Stimulated activated naive CD8-positive, alpha-beta T cell treated with anti-CD3 and anti-CD28 coated beads, Interleukin-15, Interleukin-2, amounts not matched to agents 100 U/mL and 50 U/mL, for 24 hours (primary cell): ENCODE data around the gene HNRNPU.

Experiments
- ATAC-seq: fragments of 150-1000 bp; cut with Tn5 transposase; one replicate; pipeline ENCODE4 v1.10.0; 2021
- DNase-seq: peaks from one replicate; pipeline ENCODE4 v3.0.0; 2021

HNRNPU gene

GRCh38 chr1:244864253-244865027, at the start of gene HNRNPU:
Gene HNRNPU, minus strand, starts transcription at chr1:244864543. Its CDS starts 236 bp downstream, at chr1:244864307.
- ATAC-seq (peak; percentile 76), DNase-seq (peak; percentile 97)

GRCh38 chr1:244913806-244914205, 49.5 kb upstream of the HNRNPU start:
- DNase-seq = no peak
- no peak for ATAC-seq

GRCh38 chr1:244904119-244904518, 39.8 kb upstream of the HNRNPU start:
- ATAC-seq = no peak
- DNase-seq = no peak

GRCh38 chr1:244901400-244902015, 37.2 kb upstream of the HNRNPU start:
- no peak for ATAC-seq
- DNase-seq = no peak

GRCh38 chr1:244897476-244898254, 33.3 kb upstream of the HNRNPU start:
- ATAC-seq = no peak

GRCh38 chr1:244896550-244896949, 32.2 kb upstream of the HNRNPU start:
- no peak for DNase-seq

More at GRCh38 chr1:244897476-244898254, 33.3 kb upstream of the HNRNPU start:
- DNase-seq = no peak

GRCh38 chr1:244893836-244894235, 29.5 kb upstream of the HNRNPU start:
- DNase-seq (no peak), ATAC-seq (no peak)

More at GRCh38 chr1:244896550-244896949, 32.2 kb upstream of the HNRNPU start:
- ATAC-seq = no peak

GRCh38 chr1:244887281-244887680, 22.9 kb upstream of the HNRNPU start:
- no peak for DNase-seq
- ATAC-seq = no peak

- ATAC-seq = no peak
- no peak for DNase-seq
These were observed 17.4 kb upstream of the HNRNPU start for GRCh38 chr1:244881552-244882280.

GRCh38 chr1:244878681-244879080, 14.3 kb upstream of the HNRNPU start:
- no peak for DNase-seq
- no peak for ATAC-seq

GRCh38 chr1:244876228-244876910, 12.0 kb upstream of the HNRNPU start:
- ATAC-seq (no peak), DNase-seq (no peak)

GRCh38 chr1:244874974-244875579, 10.7 kb upstream of the HNRNPU start:
- DNase-seq (no peak), ATAC-seq (no peak)

- DNase-seq (no peak), ATAC-seq (no peak)
These were observed 5.6 kb upstream of the HNRNPU start for GRCh38 chr1:244869950-244870349.

- no peak for ATAC-seq
These were observed 5.1 kb upstream of the HNRNPU start for GRCh38 chr1:244869364-244869827.

GRCh38 chr1:244868484-244869363, 4.4 kb upstream of the HNRNPU start:
- ATAC-seq (no peak), DNase-seq (no peak)

More at GRCh38 chr1:244869364-244869827, 5.1 kb upstream of the HNRNPU start:
- no peak for DNase-seq

GRCh38 chr1:244866355-244866754, 2.0 kb upstream of the HNRNPU start:
- ATAC-seq (no peak), DNase-seq (no peak)

- ATAC-seq (no peak), DNase-seq (no peak)
These were observed 1.5 kb upstream of the HNRNPU start for GRCh38 chr1:244865820-244866219.

GRCh38 chr1:244865028-244865371, 657 bp upstream of the HNRNPU start:
- peak; percentile 47 for DNase-seq
- no peak for ATAC-seq

GRCh38 chr1:244863491-244864252, 671 bp downstream of the HNRNPU start:
- DNase-seq (peak; percentile 39), ATAC-seq (peak; percentile 0)
